Suppressor macrophage treated with lipopolysaccharide for 4 hours (primary cell): Measurements from ENCODE around the gene OXCT1.

ENCODE experiments used
- DNase-seq: peaks from one replicate; pipeline ENCODE4 v3.0.0-alpha.2; 2020

Gene OXCT1

DNA sequence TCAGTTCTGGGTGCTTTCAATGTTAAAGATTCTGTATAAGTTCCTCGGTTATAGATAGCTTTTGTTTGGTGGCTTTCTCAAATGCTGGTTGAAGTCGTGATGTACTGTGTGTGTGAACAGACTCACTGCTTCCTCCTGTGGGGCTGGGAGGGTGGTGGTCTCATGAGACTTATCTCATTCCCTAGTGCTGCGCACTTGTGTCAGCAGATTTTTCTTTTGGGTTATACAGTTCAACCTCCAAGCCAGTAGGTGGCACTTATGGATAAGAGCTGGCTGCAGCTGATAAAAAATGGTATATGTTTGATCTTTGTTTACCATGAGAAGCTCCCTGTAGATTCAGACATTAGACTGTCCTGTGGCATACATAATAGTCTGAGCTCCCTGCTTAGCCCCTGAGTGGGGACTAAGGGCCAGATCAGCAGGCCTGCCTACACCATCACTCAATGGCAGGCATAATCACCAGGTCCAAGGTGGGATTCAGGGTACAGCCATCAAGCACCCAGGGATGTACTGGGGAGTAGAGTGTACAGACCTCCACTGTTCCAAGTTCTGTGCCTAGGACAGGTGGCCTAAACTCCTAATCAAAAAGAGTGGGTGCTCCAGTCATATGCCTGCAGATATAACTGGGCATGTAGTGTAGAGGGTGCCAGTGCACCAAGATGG, 174.2 kb downstream of the OXCT1 start:
- DNase-seq: no peak

DNA sequence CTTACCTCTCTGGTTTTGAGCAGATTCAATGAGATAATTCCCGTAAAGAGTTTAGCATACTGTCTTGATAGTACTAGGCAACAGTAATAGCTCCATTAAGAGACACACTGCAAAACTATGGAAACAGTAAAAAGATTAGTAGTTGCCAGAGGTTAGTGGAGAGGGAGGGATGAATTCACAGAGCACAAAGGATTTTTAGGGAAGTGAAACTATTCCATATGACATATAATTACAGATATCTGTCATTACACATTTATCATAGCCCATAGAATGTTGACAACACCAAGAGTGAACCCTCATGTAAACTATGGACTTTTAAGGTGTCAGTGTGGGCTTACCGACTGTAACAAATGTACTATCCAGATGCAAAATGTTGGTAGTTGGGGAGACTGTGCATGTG, 183.5 kb downstream of the OXCT1 start:
- DNase-seq: peak; percentile 2

DNA sequence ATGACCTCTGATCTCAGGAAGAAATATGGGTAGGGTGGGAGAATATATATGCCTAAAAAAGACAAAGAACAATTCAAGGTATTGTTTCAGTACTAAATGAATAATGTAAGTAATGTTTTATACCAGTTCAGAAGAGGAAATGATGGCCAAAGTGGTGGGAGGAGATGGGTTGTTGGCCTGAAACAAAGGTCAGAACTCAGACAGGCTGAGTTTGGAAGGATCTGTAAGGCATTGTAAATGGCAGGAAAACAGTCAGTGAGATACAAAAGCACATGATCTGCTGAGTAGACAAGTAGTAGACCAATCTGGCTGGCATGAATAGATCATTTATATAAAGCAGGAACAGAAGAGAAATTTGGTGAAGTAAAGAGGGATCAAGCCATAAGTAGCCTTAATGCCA, 184.0 kb downstream of the OXCT1 start:
- no peak for DNase-seq

DNA sequence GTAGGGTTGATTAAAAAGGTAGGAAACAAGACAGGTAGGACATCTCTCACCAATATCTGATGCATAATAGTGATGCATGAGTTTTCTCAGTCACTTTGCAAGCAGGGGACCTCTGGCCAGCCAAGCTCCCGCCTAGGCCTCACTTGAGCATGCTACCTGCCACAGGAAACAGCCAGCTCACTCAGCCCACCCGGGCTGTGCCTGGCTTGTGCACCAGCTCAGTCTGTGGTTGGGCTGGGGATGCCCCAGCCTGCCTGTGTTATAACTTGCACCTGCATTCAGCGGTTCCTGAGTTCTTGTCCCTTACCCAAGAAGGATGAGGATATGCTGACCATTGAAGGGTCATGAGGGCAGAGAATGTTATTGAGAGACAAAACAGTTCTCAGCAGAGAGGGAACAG, 187.0 kb downstream of the OXCT1 start:
- no peak for DNase-seq

DNA sequence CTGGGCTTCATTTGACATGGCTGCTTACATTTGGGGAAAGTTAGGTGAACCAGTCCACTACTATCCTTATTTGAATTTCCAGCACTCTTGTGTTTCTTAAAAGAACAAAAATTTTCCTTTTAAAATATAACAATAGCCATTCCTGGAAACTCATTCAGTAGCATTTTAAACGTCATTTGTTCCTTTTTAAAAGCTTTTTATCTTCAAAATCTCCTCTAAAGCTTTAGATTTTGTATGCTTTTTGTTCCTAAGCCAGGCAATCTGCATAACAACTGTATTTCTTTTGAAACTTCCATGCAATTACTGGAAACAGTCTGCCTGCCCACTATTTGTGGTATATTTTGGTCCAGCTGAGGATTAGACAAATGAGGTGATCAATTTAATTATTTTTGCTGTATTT, 187.6 kb downstream of the OXCT1 start:
- no peak for DNase-seq

DNA sequence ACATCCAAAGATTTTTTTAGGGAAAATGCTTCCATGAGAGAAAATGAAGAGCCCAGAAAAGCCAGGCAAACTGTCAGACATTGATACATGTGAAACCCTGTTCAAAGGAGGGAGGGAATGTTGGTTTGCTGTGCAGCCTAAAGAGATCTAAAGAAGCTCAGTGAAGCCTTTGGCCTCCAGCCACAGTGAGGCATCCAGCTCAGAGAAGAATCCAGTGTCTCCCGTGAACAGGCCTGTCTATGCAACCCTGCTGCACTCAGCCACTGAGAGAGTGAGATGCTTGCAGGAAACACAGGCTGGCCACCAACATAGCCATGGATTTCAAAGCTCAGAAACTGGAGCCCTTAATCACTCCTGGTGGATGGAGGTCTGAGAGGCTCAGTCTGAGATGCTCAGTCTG, 188.4 kb downstream of the OXCT1 start:
- no peak for DNase-seq
